GM10248 (cell line): Measurements from ENCODE around the gene RTN4RL2.
A peak's percentile ranks its signal among the peaks of the same experiment; 100 is the strongest.

Experiments
- CTCF ChIA-PET: fragments of 300-600 bp; sonication (Branson Sonifier 250); formaldehyde crosslinking; extraction: SDS; loops from one replicate; lab custom pipeline; 2021; ENCODE audit warnings: antibody characterized with exemption; lab: Yijun Ruan, JAX
- POLR2A ChIA-PET: fragments of 350-650 bp; sonication (Branson Sonifier 250); formaldehyde crosslinking; extraction: SDS; loops from one replicate; lab custom pipeline; 2020; ENCODE audit warnings: antibody characterized with exemption; lab: Yijun Ruan, JAX
- DNase-seq: peaks from one replicate; pipeline ENCODE4 v3.0.0; 2012; ENCODE audit errors: extremely low spot score
- CTCF ChIP-seq: IDR thresholded peaks from 2 replicates; pipeline ENCODE4 v1.5.1; 2012; ENCODE audit warnings: mild to moderate bottlenecking, low read depth; ENCODE audit errors: extremely low read depth, missing control alignments, control extremely low read depth

The RTN4RL2 gene

GRCh38 chr11:57476757-57477506 lies 16.6 kb downstream of the RTN4RL2 start:
- ChIA-PET CTCF (interaction anchor here (0.6 to 9.2 kb wide), 16 partner anchors 9 to 168 kb away, joined by 3 to 200 read pairs (median 4); partner anchors contain the start of genes RTN4RL2, SLC43A3, SSRP1 and UBE2L6), POLR2A (no interaction called here)
- DNase-seq = peak; percentile 77
- peak; percentile 62 for TF ChIP-seq CTCF

GRCh38 chr11:57477507-57478189 lies 17.3 kb downstream of the RTN4RL2 start:
- ChIA-PET CTCF (interaction anchor here (0.8 to 9.2 kb wide), 10 partner anchors 10 to 162 kb away, joined by 3 to 200 read pairs (median 4); partner anchors contain the start of genes RTN4RL2 and UBE2L6), POLR2A (no interaction called here)
- TF ChIP-seq CTCF = no peak
- DNase-seq = no peak

- ChIA-PET POLR2A (no interaction called here), CTCF (interaction anchor here (1.0 to 9.2 kb wide), 8 partner anchors 14 to 161 kb away, joined by 3 to 200 read pairs (median 4); partner anchors contain the start of gene RTN4RL2)
- DNase-seq = no peak
- no peak for TF ChIP-seq CTCF
Observed at GRCh38 chr11:57479021-57479663, 18.8 kb downstream of the RTN4RL2 start.

- TF ChIP-seq CTCF = no peak
Observed at GRCh38 chr11:57479911-57480310, 19.6 kb downstream of the RTN4RL2 start.

GRCh38 chr11:57480409-57481137 lies 20.2 kb downstream of the RTN4RL2 start:
- TF ChIP-seq CTCF = peak; percentile 88
- peak; percentile 80 for DNase-seq
- POLR2A ChIA-PET = no interaction called here
- CTCF ChIA-PET = interaction anchor here (0.8 to 9.2 kb wide), 12 partner anchors 7 to 159 kb away, joined by 3 to 200 read pairs (median 7); partner anchors contain the start of gene RTN4RL2

More at GRCh38 chr11:57479911-57480310, 19.6 kb downstream of the RTN4RL2 start:
- CTCF ChIA-PET = interaction anchor here (1.0 to 9.2 kb wide), 5 partner anchors 14 to 159 kb away, joined by 3 to 200 read pairs (median 48); partner anchors contain the start of gene RTN4RL2
- no peak for DNase-seq
- POLR2A ChIA-PET = no interaction called here
